Fibroblast of the aortic adventitia (primary cell): ENCODE measurements around the gene DNAH6. TPM values are rescaled to one million over a fixed set of nuclear protein-coding genes. Genes with fewer than 3 reads are reported as not detected.

Experiments used
- DNase-seq: peaks from one replicate; pipeline ENCODE4 v3.0.0-alpha.2; 2010; ENCODE audit warnings: low read depth
- H3K4me3 ChIP-seq: 2 replicates; pipeline ENCODE4 v1.5.1; 2011; ENCODE audit warnings: low read depth, mild to moderate bottlenecking, control low read depth, low read length, moderate library complexity
- total RNA-seq: library from RNA; depleted of rRNA; stranded (reverse); fragments of >200 nt; gene quantifications from 2 replicates; pipeline ENCODE4 v1.2.3, GENCODE V29; 2012; ENCODE audit warnings: low replicate concordance
- TF ChIP-seq, protein P1 (sequence below): IDR thresholded peaks from 2 replicates; pipeline ENCODE4 v1.5.1; 2011; ENCODE audit warnings: mild to moderate bottlenecking, low read length, control low read depth, inconsistent platforms; ENCODE audit not compliant: insufficient read depth

The DNAH6 gene
- total RNA-seq, 1 donor = under 0.01 TPM

DNA sequence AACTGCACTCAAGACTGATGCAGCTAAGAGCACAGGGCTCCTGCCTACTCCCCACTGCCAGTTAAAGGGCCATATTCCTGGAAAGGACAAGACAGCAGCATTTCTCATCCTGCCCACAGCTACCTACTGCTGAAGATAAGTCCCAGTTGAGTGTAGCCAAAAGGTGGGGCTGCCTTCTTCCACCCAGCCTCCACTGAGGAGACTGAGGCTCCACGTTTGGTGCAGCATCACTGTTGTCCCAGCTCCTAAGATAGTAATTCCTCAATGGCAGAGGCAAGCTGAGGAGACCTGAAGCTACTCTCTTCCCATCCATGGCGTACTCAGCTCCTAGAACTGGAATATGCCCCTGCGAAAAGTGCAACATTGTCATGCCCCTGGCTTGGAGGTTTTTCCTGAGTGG, 214.9 kb downstream of the DNAH6 start:
- H3K4me3 ChIP-seq = no peak overlapping the region
- DNase-seq = no peak
- TF ChIP-seq, protein P1, sequence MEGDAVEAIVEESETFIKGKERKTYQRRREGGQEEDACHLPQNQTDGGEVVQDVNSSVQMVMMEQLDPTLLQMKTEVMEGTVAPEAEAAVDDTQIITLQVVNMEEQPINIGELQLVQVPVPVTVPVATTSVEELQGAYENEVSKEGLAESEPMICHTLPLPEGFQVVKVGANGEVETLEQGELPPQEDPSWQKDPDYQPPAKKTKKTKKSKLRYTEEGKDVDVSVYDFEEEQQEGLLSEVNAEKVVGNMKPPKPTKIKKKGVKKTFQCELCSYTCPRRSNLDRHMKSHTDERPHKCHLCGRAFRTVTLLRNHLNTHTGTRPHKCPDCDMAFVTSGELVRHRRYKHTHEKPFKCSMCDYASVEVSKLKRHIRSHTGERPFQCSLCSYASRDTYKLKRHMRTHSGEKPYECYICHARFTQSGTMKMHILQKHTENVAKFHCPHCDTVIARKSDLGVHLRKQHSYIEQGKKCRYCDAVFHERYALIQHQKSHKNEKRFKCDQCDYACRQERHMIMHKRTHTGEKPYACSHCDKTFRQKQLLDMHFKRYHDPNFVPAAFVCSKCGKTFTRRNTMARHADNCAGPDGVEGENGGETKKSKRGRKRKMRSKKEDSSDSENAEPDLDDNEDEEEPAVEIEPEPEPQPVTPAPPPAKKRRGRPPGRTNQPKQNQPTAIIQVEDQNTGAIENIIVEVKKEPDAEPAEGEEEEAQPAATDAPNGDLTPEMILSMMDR = no peak

DNA sequence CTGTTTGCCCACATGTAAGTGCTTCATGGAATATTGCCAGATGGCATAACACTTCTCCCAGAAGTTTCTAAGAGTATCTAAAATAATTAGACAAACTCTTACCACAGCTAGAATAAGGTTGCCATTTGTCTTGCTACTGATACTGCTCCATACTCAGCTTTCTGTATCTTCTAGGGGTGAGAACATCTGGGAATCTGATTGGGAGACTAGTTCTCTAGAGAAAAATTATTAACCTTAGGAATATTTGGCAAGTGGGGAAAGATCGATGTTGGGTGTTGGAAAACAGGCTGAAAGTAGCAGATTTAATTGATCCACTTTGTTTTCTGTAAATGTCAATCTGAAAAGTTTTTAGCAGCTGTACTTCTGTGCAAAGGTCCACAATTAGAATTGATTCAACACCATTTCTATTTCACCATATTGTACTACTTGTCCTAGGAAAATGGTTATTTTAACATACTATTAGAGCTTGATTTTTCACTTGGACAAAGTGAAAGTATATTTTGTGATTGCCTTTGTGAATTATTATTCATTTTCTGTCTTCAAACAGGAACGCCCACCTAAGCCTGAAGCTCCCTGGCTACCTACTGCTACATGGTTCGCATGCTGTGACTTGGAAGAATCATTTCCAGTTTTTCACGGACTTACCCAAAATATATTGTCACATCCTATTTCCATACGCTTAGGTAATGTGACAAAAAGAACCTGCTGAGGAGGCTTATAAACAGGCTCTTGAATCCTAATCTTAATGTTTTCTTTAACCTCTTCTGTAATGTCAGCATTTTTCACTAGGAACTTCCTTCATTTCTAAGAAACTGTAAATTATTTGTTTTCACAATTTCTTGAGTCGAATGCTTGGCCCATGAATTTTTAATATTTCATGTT, 216.8 kb downstream of the DNAH6 start:
- no peak for DNase-seq
- no peak overlapping the region for H3K4me3 ChIP-seq
- TF ChIP-seq, protein P1 = no peak

DNA sequence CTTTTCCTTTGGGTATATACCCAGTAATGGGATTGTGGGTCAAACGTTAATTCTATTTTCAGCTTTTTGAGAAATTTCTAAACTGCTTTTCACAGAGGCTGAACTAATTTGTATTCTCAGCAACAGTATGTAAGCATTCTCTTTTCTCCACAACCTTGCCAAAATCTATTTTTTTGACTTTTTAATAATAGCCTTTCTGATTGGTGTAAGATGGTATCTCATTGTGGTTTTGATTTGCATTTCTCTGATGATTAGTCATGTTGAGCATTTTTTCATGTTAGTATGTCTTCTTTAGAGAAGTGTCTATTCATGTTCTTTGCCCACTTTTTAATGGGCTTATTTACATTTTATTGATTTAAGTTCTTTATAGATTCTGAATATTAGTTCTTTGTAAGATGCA, 219.1 kb downstream of the DNAH6 start:
- DNase-seq = no peak
- TF ChIP-seq, protein P1 = no peak
- H3K4me3 ChIP-seq = no peak overlapping the region

DNA sequence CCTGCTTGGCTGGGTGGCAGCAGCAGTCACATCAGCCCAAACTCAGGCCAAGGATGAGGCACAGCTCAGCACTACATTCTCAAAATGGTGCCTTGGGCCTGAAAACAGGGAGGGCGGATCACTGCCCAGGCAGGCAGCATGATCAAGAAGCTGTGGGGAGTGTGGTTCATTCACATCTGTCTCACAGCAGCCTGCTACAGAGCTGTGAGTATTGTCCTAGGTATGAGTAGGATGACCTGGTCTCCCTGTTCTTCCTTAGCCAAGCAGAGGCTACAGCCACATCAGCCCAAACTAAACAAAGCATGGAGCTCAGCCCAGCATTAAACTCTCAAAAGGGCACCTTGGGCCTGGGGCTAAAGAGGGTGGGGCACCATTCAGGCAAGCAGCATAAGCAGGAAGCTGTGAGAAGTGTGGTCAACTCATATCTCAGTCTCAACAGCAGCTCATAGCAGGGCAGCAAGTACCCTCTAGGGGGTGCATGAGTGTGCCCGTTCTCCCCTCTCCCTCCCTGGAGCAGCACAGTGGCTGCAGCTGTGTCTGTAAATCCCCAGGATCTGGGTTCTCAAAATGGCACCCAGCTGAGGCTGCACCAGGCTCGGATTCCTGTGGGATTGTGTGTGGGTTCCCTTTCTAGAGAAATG, 225.0 kb downstream of the DNAH6 start:
- peak; percentile 8 for DNase-seq
- H3K4me3 ChIP-seq = no peak overlapping the region
- TF ChIP-seq, protein P1 = peak; percentile 20

- DNase-seq = no peak
- TF ChIP-seq, protein P1 = no peak
- H3K4me3 ChIP-seq = no peak overlapping the region
Measured at GRCh38 chr2:84748341-84748740, 232.0 kb downstream of the DNAH6 start.

GRCh38 chr2:84749442-84749841, 233.1 kb downstream of the DNAH6 start:
- DNase-seq = no peak
- no peak overlapping the region for H3K4me3 ChIP-seq
- TF ChIP-seq, protein P1 = no peak
